HG02763 (cell line): ENCODE results near the gene KLHDC8A.
"Not testable (repeated sequence)": the region's sequence is repeated elsewhere in the genome, so short reads cannot be mapped to it uniquely, and the experiment has no call there.

Experiments
- ATAC-seq: cut with Tn5 transposase; IDR thresholded peaks from one replicate; pipeline ENCODE4 v1.9.1; 2021; ENCODE audit warnings: mild to moderate bottlenecking, moderate library complexity; ENCODE audit not compliant: unreplicated experiment

Gene KLHDC8A

GRCh38 chr1:205300149-205300548 lies 56.6 kb downstream of the KLHDC8A start:
- no peak for ATAC-seq

- no peak for ATAC-seq
These were observed 58.3 kb downstream of the KLHDC8A start for GRCh38 chr1:205298191-205298994.

GRCh38 chr1:205297546-205298177 lies 59.1 kb downstream of the KLHDC8A start:
- ATAC-seq: not testable (repeated sequence)

- no peak for ATAC-seq
These were observed 60.6 kb downstream of the KLHDC8A start for GRCh38 chr1:205296154-205296553.

GRCh38 chr1:205294934-205295333 lies 61.8 kb downstream of the KLHDC8A start:
- no peak for ATAC-seq

GRCh38 chr1:205294175-205294917 lies 62.4 kb downstream of the KLHDC8A start:
- ATAC-seq: no peak

- ATAC-seq: no peak
These were observed 63.2 kb downstream of the KLHDC8A start for GRCh38 chr1:205293350-205294074.

GRCh38 chr1:205291596-205291995 lies 65.1 kb downstream of the KLHDC8A start:
- no peak for ATAC-seq

GRCh38 chr1:205287767-205288559 lies 68.8 kb downstream of the KLHDC8A start:
- peak; percentile 76 for ATAC-seq

- ATAC-seq: no peak
These were observed 69.6 kb downstream of the KLHDC8A start for GRCh38 chr1:205287076-205287475.

- no peak for ATAC-seq
These were observed 70.3 kb downstream of the KLHDC8A start for GRCh38 chr1:205286335-205286950.
